Measurements from ENCODE around the gene UBE2N. TPM values are rescaled to one million over a fixed set of nuclear protein-coding genes. Genes with fewer than 3 reads are reported as not detected.

The UBE2N gene
- total RNA-seq, 4 donors from 2014 or later: 22.3 to 55.9 (median 30.8) TPM

GRCh38 chr12:93447555-93448290 is 6.0 kb upstream of the UBE2N start:
- intact Hi-C loops (cut with DNase I): no loop called here
- H3K9me3 ChIP-seq: no peaks in the 10 kb centered on the region
- 71 to 72% methylated on average over 4 of the region's 4 CpGs for WGBS, 2 donors
- no peaks in the 10 kb centered on the region for H3K27me3 ChIP-seq
- TF ChIP-seq, protein P1, sequence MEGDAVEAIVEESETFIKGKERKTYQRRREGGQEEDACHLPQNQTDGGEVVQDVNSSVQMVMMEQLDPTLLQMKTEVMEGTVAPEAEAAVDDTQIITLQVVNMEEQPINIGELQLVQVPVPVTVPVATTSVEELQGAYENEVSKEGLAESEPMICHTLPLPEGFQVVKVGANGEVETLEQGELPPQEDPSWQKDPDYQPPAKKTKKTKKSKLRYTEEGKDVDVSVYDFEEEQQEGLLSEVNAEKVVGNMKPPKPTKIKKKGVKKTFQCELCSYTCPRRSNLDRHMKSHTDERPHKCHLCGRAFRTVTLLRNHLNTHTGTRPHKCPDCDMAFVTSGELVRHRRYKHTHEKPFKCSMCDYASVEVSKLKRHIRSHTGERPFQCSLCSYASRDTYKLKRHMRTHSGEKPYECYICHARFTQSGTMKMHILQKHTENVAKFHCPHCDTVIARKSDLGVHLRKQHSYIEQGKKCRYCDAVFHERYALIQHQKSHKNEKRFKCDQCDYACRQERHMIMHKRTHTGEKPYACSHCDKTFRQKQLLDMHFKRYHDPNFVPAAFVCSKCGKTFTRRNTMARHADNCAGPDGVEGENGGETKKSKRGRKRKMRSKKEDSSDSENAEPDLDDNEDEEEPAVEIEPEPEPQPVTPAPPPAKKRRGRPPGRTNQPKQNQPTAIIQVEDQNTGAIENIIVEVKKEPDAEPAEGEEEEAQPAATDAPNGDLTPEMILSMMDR (IDR thresholded peaks at IDR 0.05): no peak
- no peak for TF ChIP-seq POLR2A (IDR thresholded peaks at IDR 0.05)
- no peak overlapping the region for H3K27ac ChIP-seq
- H3K4me3 ChIP-seq (replicated peaks in 1 of 3): no peak overlapping the region
- H3K36me3 ChIP-seq: no peaks in the 10 kb centered on the region
- peaks cover 2 to 3% of the 10 kb centered on the region in 2 donors for H3K4me1 ChIP-seq
- DNase-seq: no peak

GRCh38 chr12:93443576-93443975 is 1.8 kb upstream of the UBE2N start:
- 91 to 97% methylated on average over 4 of the region's 4 CpGs for WGBS, 2 donors

DNA sequence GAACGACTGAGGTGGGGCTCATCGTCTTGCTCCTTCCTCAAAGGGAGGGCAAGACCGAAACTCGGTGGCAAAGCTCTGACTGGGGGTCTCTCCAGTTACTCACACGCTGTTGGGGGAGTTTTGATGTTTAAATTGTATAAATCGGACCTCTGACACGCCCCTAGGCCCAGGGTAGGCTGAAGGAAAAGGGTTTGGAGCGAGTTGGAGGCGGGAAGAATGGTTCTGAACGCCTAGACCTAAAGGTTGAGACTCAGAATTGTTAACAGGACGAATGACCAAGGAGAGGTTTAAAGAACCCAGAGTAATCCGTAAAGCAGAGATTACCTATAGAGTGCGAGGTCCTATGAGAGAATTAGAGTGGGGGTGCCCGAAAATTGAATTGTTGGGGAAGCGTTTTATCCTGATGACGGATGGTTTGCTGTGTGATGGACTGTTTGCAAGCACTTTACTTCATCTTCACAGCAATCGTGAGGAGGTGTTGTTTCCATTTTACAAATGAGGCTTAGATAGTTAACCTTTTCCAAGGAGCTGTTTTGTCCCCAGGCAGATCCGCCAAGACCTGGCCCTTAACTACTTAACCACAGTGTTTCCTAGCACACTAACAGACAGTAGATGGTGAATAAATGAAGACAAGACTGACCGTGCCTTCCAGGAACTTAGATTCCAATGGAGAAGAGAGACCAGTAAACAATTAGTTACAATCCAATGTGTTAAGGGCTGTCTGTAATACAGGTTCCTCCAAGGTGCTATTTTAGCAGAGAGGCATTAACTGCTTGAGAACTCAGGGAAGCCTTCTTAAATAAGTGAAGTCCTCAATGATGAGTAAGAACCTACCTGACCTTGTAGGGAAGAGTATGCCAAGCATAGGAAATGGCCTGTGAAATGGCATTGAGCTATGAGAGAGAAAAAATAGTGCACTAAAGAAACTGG is 929 bp upstream of the UBE2N start:
- TF ChIP-seq POLR2A (IDR thresholded peaks at IDR 0.05): no peak
- TF ChIP-seq, protein P1 (IDR thresholded peaks at IDR 0.05): no peak
- Histone ChIP-seq H3K4me3 (replicated peaks in 1 of 3) (peak overlapping the region; percentile 31 to 100 (median 94)), H3K27me3 (no peaks in the 10 kb centered on the region), H3K4me1 (peaks cover 17 to 18% of the 10 kb centered on the region in 2 donors), H3K27ac (peak overlapping the region; percentile 49 to 84 (median 72)), H3K36me3 (no peaks in the 10 kb centered on the region), H3K9me3 (no peaks in the 10 kb centered on the region)
- intact Hi-C loops (cut with DNase I): no loop called here
- 3 to 4% methylated on average over 19 of the region's 19 CpGs for whole genome bisulfite sequencing, 2 donors
- no peak for DNase-seq

More at GRCh38 chr12:93443576-93443975, 1.8 kb upstream of the UBE2N start:
- no peaks in the 10 kb centered on the region for H3K27me3 ChIP-seq
- no peak overlapping the region for H3K4me3 ChIP-seq (replicated peaks in 1 of 3)
- intact Hi-C loops (cut with DNase I): no loop called here
- DNase-seq: no peak
- H3K27ac ChIP-seq: no peak overlapping the region
- H3K9me3 ChIP-seq: no peaks in the 10 kb centered on the region
- peaks cover 17 to 18% of the 10 kb centered on the region in 2 donors for H3K4me1 ChIP-seq
- no peaks in the 10 kb centered on the region for H3K36me3 ChIP-seq
- no peak for TF ChIP-seq POLR2A (IDR thresholded peaks at IDR 0.05)
- TF ChIP-seq, protein P1 (IDR thresholded peaks at IDR 0.05): no peak

- Histone ChIP-seq H3K9me3 (no peaks in the 10 kb centered on the region), H3K27me3 (no peaks in the 10 kb centered on the region), H3K36me3 (no peaks in the 10 kb centered on the region), H3K4me3 (replicated peaks in 1 of 3) (peak overlapping the region; percentile 94 to 100 (median 99)), H3K27ac (peak overlapping the region; percentile 49 to 84 (median 84)), H3K4me1 (peaks cover 17 to 18% of the 10 kb centered on the region in 2 donors)
- intact Hi-C loops (cut with DNase I): no loop called here
- TF ChIP-seq POLR2A (IDR thresholded peaks at IDR 0.05): no peak
- 0% methylated on average over 31 to 44 of the region's 55 CpGs for WGBS, 2 donors
- DNase-seq: peak; percentile 27 to 28
Observed at GRCh38 chr12:93441081-93441616, 598 bp downstream of the UBE2N start.

DNA sequence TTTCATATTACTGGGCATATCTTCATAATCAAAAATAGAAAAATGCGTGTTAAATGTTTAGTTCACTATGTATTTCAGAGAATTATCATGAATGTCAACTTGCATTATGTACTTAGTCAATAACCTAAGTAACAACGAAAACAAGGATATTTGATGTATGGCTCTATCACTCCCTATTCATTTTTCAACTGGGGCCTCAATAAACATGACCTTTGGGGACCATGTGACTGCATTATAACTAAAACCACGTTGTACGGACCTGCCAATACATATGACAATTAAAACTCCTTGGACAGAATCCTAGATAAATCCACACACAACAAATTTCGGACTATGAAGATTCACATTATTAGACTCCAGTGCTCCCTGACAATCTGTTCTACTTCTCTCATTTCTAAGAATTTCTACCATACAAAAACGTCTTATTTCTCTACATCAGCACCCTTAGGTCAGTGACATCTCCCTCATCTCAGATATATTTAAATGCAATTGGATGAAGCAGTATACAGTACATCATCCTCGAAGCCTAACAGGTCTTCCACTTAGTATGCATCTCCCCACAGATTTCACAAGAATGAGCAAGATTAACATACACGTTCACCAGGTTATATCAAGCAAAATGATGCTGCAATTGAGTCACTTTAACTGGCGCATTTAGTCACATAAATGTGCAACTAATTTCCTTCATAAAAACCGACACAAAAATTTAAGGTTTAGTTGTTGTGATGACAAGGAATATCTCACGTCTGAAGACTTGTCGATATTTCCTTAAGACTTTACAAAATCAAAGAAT is 1.5 kb downstream of the UBE2N start:
- no peak for DNase-seq
- Histone ChIP-seq H3K36me3 (no peaks in the 10 kb centered on the region), H3K9me3 (no peaks in the 10 kb centered on the region), H3K27me3 (no peaks in the 10 kb centered on the region), H3K4me3 (replicated peaks in 1 of 3) (peak overlapping the region in 2 of 3 donors; percentile 94 to 100), H3K4me1 (peaks cover 17 to 18% of the 10 kb centered on the region in 2 donors), H3K27ac (no peak overlapping the region)
- WGBS, 2 donors: 26 to 36% methylated on average over 12 of the region's 12 CpGs
- no peak for TF ChIP-seq POLR2A (IDR thresholded peaks at IDR 0.05)
- intact Hi-C loops (cut with DNase I): no loop called here

Measured in thyroid gland (tissue), 4 donors.